ENCODE results near the gene FIZ1.

DNA sequence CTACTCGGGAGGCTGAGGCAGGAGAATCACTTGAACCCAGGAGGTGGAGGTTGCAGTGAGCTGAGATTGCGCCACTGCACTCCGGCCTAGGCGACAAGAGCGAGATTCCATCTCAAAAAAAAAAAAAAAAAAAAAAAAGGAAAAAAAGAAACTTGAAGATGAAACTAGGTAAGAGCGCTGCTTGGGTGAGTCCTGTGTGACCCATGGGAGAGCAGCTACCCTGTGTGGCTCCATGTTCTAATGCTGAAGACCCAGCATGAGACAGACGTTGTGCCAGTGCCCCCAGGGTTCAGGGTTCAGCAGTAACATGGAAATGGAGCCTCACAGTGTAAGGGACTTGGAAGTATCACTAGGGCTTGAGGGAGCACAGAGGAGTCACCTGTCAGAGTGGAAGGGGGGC is 19.1 kb upstream of the FIZ1 start:
- no peak for TF ChIP-seq NFE2L2 (IDR thresholded peaks at IDR 0.05; ENCODE audit: low read depth, low read length)
- TF ChIP-seq, protein P1, sequence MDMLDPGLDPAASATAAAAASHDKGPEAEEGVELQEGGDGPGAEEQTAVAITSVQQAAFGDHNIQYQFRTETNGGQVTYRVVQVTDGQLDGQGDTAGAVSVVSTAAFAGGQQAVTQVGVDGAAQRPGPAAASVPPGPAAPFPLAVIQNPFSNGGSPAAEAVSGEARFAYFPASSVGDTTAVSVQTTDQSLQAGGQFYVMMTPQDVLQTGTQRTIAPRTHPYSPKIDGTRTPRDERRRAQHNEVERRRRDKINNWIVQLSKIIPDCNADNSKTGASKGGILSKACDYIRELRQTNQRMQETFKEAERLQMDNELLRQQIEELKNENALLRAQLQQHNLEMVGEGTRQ (IDR thresholded peaks at IDR 0.05; ENCODE audit: low read depth, low read length) = no peak
- TF ChIP-seq, protein P2, sequence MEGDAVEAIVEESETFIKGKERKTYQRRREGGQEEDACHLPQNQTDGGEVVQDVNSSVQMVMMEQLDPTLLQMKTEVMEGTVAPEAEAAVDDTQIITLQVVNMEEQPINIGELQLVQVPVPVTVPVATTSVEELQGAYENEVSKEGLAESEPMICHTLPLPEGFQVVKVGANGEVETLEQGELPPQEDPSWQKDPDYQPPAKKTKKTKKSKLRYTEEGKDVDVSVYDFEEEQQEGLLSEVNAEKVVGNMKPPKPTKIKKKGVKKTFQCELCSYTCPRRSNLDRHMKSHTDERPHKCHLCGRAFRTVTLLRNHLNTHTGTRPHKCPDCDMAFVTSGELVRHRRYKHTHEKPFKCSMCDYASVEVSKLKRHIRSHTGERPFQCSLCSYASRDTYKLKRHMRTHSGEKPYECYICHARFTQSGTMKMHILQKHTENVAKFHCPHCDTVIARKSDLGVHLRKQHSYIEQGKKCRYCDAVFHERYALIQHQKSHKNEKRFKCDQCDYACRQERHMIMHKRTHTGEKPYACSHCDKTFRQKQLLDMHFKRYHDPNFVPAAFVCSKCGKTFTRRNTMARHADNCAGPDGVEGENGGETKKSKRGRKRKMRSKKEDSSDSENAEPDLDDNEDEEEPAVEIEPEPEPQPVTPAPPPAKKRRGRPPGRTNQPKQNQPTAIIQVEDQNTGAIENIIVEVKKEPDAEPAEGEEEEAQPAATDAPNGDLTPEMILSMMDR (conservative IDR thresholded peaks at IDR 0.05; ENCODE audit: low read depth, low read length) = no peak
- TF ChIP-seq CEBPB (IDR thresholded peaks at IDR 0.05; ENCODE audit: low read depth, low read length) = no peak
- TF ChIP-seq MXI1 (IDR thresholded peaks at IDR 0.05; ENCODE audit: borderline replicate concordance, low read depth, low read length) = no peak
- TF ChIP-seq RAD21 (IDR thresholded peaks at IDR 0.05; ENCODE audit: low read length) = no peak
- no peak for TF ChIP-seq MAZ (IDR thresholded peaks at IDR 0.05; ENCODE audit: borderline replicate concordance, low read depth, low read length)
- no peak for TF ChIP-seq POLR2A (IDR thresholded peaks at IDR 0.05; ENCODE audit: low read depth, low read length)
- TF ChIP-seq RFX5 (IDR thresholded peaks at IDR 0.05; ENCODE audit: low read depth, low read length) = no peak
- TF ChIP-seq SMC3 (IDR thresholded peaks at IDR 0.05; ENCODE audit: low read depth, low read length) = no peak
- no peak for TF ChIP-seq RCOR1 (IDR thresholded peaks at IDR 0.05; ENCODE audit: insufficient replicate concordance, low read length)
